K562 (cell line): ENCODE data around the gene P2RX5. TPM values are rescaled to one million over a fixed set of nuclear protein-coding genes. Genes with fewer than 3 reads are reported as not detected.

Experiments
- CBFB ChIP-seq: sonication (generic); formaldehyde crosslinking; IDR thresholded peaks from 2 replicates; pipeline ENCODE4 v1.4.0; 2020; ENCODE audit warnings: mild to moderate bottlenecking, missing genetic modification reagents
- CHD1 ChIP-seq: fragments of 200-600 bp; sonication (generic); IDR thresholded peaks from one replicate; pipeline ENCODE4 v1.6.1; 2012; ENCODE audit warnings: mild to moderate bottlenecking, moderate library complexity, low read length, inconsistent platforms
- EGR1 ChIP-seq: fragments of 450-650 bp; conservative IDR thresholded peaks from 2 replicates; pipeline ENCODE4 v1.6.1; 2017; ENCODE audit warnings: mild to moderate bottlenecking
- ESRRB ChIP-seq: fragments of 250-450 bp; sonication (Bioruptor Pico); IDR thresholded peaks from 2 replicates; pipeline ENCODE4 v1.5.0; 2020; ENCODE audit warnings: mild to moderate bottlenecking, moderate library complexity, borderline replicate concordance
- KLF16 ChIP-seq: IDR thresholded peaks from 2 replicates; pipeline ENCODE4 v1.6.1; 2016; ENCODE audit warnings: antibody characterized with exemption
- PHF20 ChIP-seq: fragments of 450-650 bp; IDR thresholded peaks from 2 replicates; pipeline ENCODE4 v1.6.1; 2018; ENCODE audit not compliant: partially characterized antibody
- SIRT6 ChIP-seq: IDR thresholded peaks from one replicate; pipeline ENCODE4 v1.6.1; 2012; ENCODE audit warnings: low read depth, mild to moderate bottlenecking, control low read depth, inconsistent platforms, low read length, moderate library complexity
- TAF7 ChIP-seq: fragments of 450-650 bp; IDR thresholded peaks from 2 replicates; pipeline ENCODE4 v1.6.1; 2016; ENCODE audit warnings: missing genetic modification characterization, missing compliant biosample characterization
- ZSCAN32 ChIP-seq: fragments of 450-650 bp; formaldehyde crosslinking; IDR thresholded peaks from 2 replicates; pipeline ENCODE4 v1.4.0; 2020; ENCODE audit warnings: mild to moderate bottlenecking, moderate library complexity
- polyA plus RNA-seq, 8 experiments: library from polyadenylated mRNA; depleted of rRNA in 4 of 8; stranded (reverse) in 5 of 8; unstranded in 3 of 8; fragments of >200 nt; fragmentation: Nextera tagmentation in 2 of 8; fragmentation: Illumina TruSeq in 1 of 8; extraction: Ambion mirVana in 2 of 8; extraction: Trizol in 1 of 8; gene quantifications; 2 replicates each; pipeline versions ENCODE4 v1.2.1 to v1.2.3, GENCODE V29; 2011 to 2014; ENCODE audit warnings: inconsistent platforms in 1 of 8, missing spikeins in 1 of 8
- total RNA-seq, 7 experiments: library from RNA; depleted of rRNA in 6 of 7; stranded (reverse); fragments of >200 nt in 6 of 7; fragmentation: Illumina TruSeq in 2 of 7; extraction: Trizol in 2 of 7; gene quantifications; 2 replicates each; pipeline versions ENCODE4 v1.2.1 to v1.2.3, GENCODE V29; 2011 to 2021; ENCODE audit warnings: low replicate concordance in 1 of 7
- TF ChIP-seq, protein P1 (sequence below): sonication (generic); formaldehyde crosslinking; IDR thresholded peaks from 2 replicates; pipeline ENCODE4 v1.8.0; 2023; ENCODE audit warnings: missing genetic modification reagents, mild to moderate bottlenecking, borderline replicate concordance
- TF ChIP-seq, protein P2 (sequence below): fragments of 450-650 bp; IDR thresholded peaks from 2 replicates; pipeline ENCODE4 v1.7.0; 2016; ENCODE audit warnings: borderline replicate concordance
- TF ChIP-seq, protein P3 (sequence below): fragments of 150-350 bp; conservative IDR thresholded peaks from 2 replicates; pipeline ENCODE4 v1.6.1; 2014; ENCODE audit warnings: low read length
- TF ChIP-seq, protein P4 (sequence below): conservative IDR thresholded peaks from 2 replicates; pipeline ENCODE4 v1.6.1; 2011; ENCODE audit warnings: low read depth, mild to moderate bottlenecking, low read length; ENCODE audit not compliant: control insufficient read depth
- TF ChIP-seq, protein P5 (sequence below): fragments of 250-450 bp; sonication (Bioruptor Pico); IDR thresholded peaks from 2 replicates; pipeline ENCODE4 v1.4.0; 2020; ENCODE audit warnings: mild to moderate bottlenecking, moderate library complexity

The P2RX5 gene
- total and polyA plus RNA-seq, 9 of the 15 experiments (the other 6 are each of a cell fraction or from before 2014, with no cell fraction given) = 0.31 to 4.0 (median 1.3) TPM

DNA sequence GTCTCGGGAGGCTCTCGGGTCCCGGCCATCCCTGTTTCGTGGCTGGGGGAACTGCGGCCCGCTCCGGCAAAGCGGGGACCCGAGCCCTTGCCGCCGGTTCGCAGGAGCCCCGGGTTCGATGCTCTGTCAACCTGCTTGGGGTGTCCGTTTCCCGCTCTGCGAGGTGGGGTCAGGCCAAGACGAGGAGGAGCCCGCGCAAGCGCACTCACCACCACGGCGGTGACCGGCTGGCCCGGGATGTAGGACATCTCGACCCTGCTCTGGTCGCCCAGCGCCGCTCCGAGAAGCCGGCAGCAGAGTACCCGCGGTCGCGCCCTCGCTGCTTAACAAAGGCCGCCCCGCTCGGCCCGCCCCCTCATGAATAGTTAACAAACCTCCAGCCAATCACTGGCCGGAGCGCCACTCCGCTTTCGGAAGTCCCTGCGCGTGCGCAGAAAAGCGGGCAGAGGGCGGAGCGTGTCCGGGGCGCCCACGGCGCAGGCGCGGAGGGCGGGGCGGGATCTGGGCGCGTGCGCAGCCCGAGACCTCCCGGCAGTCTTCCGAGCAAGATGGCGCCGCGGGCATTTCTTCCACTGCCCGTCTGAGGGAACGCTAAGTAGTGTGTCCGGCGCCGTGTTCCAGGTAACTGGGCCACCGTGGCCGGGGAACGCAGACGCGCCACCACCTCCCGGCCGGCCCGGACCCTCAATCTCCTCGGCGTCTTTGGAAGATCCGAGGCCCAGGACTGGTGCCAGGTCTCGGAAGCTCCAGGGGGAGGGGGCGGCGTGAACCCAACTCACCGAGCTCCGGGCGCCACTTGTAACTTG, 27.5 kb downstream of the P2RX5 start, which contains the start of the genes EMC6 and TAX1BP3 (continued):
- no peak for TF ChIP-seq ESRRB (CRISPR knock-in tag)
- peak; percentile 55 for TF ChIP-seq PHF20
- TF ChIP-seq CBFB (CRISPR knock-in tag) = no peak
- TF ChIP-seq, protein P1, sequence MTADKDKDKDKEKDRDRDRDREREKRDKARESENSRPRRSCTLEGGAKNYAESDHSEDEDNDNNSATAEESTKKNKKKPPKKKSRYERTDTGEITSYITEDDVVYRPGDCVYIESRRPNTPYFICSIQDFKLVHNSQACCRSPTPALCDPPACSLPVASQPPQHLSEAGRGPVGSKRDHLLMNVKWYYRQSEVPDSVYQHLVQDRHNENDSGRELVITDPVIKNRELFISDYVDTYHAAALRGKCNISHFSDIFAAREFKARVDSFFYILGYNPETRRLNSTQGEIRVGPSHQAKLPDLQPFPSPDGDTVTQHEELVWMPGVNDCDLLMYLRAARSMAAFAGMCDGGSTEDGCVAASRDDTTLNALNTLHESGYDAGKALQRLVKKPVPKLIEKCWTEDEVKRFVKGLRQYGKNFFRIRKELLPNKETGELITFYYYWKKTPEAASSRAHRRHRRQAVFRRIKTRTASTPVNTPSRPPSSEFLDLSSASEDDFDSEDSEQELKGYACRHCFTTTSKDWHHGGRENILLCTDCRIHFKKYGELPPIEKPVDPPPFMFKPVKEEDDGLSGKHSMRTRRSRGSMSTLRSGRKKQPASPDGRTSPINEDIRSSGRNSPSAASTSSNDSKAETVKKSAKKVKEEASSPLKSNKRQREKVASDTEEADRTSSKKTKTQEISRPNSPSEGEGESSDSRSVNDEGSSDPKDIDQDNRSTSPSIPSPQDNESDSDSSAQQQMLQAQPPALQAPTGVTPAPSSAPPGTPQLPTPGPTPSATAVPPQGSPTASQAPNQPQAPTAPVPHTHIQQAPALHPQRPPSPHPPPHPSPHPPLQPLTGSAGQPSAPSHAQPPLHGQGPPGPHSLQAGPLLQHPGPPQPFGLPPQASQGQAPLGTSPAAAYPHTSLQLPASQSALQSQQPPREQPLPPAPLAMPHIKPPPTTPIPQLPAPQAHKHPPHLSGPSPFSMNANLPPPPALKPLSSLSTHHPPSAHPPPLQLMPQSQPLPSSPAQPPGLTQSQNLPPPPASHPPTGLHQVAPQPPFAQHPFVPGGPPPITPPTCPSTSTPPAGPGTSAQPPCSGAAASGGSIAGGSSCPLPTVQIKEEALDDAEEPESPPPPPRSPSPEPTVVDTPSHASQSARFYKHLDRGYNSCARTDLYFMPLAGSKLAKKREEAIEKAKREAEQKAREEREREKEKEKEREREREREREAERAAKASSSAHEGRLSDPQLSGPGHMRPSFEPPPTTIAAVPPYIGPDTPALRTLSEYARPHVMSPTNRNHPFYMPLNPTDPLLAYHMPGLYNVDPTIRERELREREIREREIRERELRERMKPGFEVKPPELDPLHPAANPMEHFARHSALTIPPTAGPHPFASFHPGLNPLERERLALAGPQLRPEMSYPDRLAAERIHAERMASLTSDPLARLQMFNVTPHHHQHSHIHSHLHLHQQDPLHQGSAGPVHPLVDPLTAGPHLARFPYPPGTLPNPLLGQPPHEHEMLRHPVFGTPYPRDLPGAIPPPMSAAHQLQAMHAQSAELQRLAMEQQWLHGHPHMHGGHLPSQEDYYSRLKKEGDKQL = no peak
- no peak for TF ChIP-seq CHD1
- TF ChIP-seq, protein P2, sequence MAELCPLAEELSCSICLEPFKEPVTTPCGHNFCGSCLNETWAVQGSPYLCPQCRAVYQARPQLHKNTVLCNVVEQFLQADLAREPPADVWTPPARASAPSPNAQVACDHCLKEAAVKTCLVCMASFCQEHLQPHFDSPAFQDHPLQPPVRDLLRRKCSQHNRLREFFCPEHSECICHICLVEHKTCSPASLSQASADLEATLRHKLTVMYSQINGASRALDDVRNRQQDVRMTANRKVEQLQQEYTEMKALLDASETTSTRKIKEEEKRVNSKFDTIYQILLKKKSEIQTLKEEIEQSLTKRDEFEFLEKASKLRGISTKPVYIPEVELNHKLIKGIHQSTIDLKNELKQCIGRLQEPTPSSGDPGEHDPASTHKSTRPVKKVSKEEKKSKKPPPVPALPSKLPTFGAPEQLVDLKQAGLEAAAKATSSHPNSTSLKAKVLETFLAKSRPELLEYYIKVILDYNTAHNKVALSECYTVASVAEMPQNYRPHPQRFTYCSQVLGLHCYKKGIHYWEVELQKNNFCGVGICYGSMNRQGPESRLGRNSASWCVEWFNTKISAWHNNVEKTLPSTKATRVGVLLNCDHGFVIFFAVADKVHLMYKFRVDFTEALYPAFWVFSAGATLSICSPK = no peak
- TF ChIP-seq, protein P3, sequence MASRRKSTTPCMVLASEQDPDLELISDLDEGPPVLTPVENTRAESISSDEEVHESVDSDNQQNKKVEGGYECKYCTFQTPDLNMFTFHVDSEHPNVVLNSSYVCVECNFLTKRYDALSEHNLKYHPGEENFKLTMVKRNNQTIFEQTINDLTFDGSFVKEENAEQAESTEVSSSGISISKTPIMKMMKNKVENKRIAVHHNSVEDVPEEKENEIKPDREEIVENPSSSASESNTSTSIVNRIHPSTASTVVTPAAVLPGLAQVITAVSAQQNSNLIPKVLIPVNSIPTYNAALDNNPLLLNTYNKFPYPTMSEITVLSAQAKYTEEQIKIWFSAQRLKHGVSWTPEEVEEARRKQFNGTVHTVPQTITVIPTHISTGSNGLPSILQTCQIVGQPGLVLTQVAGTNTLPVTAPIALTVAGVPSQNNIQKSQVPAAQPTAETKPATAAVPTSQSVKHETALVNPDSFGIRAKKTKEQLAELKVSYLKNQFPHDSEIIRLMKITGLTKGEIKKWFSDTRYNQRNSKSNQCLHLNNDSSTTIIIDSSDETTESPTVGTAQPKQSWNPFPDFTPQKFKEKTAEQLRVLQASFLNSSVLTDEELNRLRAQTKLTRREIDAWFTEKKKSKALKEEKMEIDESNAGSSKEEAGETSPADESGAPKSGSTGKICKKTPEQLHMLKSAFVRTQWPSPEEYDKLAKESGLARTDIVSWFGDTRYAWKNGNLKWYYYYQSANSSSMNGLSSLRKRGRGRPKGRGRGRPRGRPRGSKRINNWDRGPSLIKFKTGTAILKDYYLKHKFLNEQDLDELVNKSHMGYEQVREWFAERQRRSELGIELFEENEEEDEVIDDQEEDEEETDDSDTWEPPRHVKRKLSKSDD = no peak
- TF ChIP-seq SIRT6 = no peak
- TF ChIP-seq ZSCAN32 (CRISPR knock-in tag) = no peak
- TF ChIP-seq, protein P4, sequence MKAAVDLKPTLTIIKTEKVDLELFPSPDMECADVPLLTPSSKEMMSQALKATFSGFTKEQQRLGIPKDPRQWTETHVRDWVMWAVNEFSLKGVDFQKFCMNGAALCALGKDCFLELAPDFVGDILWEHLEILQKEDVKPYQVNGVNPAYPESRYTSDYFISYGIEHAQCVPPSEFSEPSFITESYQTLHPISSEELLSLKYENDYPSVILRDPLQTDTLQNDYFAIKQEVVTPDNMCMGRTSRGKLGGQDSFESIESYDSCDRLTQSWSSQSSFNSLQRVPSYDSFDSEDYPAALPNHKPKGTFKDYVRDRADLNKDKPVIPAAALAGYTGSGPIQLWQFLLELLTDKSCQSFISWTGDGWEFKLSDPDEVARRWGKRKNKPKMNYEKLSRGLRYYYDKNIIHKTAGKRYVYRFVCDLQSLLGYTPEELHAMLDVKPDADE = no peak
- no peak; the same call in 1 of the 2 replicates for TF ChIP-seq EGR1
- peak; percentile 84 for TF ChIP-seq TAF7
- TF ChIP-seq KLF16 = no peak
- TF ChIP-seq, protein P5, sequence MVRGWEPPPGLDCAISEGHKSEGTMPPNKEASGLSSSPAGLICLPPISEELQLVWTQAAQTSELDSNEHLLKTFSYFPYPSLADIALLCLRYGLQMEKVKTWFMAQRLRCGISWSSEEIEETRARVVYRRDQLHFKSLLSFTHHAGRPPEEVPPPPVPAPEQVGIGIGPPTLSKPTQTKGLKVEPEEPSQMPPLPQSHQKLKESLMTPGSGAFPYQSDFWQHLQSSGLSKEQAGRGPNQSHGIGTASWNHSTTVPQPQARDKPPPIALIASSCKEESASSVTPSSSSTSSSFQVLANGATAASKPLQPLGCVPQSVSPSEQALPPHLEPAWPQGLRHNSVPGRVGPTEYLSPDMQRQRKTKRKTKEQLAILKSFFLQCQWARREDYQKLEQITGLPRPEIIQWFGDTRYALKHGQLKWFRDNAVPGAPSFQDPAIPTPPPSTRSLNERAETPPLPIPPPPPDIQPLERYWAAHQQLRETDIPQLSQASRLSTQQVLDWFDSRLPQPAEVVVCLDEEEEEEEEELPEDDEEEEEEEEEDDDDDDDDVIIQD (CRISPR knock-in tag) = no peak
